ENCODE results near the gene MARCHF6. TPM values are rescaled to one million over a fixed set of nuclear protein-coding genes. Genes with fewer than 3 reads are reported as not detected.

The MARCHF6 gene
- total and polyA plus RNA-seq, 9 of the 15 experiments (the other 6 are each of a cell fraction or from before 2014, with no cell fraction given): 74.1 to 456 (median 116) TPM

GRCh38 chr5:10355071-10355889 is 1.8 kb downstream of the MARCHF6 start (continued):
- TF ChIP-seq, protein P1, sequence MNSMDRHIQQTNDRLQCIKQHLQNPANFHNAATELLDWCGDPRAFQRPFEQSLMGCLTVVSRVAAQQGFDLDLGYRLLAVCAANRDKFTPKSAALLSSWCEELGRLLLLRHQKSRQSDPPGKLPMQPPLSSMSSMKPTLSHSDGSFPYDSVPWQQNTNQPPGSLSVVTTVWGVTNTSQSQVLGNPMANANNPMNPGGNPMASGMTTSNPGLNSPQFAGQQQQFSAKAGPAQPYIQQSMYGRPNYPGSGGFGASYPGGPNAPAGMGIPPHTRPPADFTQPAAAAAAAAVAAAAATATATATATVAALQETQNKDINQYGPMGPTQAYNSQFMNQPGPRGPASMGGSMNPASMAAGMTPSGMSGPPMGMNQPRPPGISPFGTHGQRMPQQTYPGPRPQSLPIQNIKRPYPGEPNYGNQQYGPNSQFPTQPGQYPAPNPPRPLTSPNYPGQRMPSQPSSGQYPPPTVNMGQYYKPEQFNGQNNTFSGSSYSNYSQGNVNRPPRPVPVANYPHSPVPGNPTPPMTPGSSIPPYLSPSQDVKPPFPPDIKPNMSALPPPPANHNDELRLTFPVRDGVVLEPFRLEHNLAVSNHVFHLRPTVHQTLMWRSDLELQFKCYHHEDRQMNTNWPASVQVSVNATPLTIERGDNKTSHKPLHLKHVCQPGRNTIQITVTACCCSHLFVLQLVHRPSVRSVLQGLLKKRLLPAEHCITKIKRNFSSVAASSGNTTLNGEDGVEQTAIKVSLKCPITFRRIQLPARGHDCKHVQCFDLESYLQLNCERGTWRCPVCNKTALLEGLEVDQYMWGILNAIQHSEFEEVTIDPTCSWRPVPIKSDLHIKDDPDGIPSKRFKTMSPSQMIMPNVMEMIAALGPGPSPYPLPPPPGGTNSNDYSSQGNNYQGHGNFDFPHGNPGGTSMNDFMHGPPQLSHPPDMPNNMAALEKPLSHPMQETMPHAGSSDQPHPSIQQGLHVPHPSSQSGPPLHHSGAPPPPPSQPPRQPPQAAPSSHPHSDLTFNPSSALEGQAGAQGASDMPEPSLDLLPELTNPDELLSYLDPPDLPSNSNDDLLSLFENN (IDR thresholded peaks at IDR 0.05; ENCODE audit: low read depth in 2 of 2, low read length in 2 of 2): no peak
- no peak for TF ChIP-seq ZNF121 (CRISPR knock-in tag; conservative IDR thresholded peaks at IDR 0.05)
- TF ChIP-seq GABPB1 (CRISPR knock-in tag; IDR thresholded peaks at IDR 0.05): no peak
- TF ChIP-seq FOXO4 (CRISPR knock-in tag; IDR thresholded peaks at IDR 0.05): no peak
- no peak for TF ChIP-seq IRF1 (CRISPR knock-in tag; IDR thresholded peaks at IDR 0.05; ENCODE audit: borderline replicate concordance)
- TF ChIP-seq ZNF444 (CRISPR knock-in tag; IDR thresholded peaks at IDR 0.05): 0 out of 2 replicates have a peak, but pooled peaks have one; percentile 36
- no peak for TF ChIP-seq ZNF232 (CRISPR knock-in tag; IDR thresholded peaks at IDR 0.05)
- peak; percentile 61; the same call in 1 of the 2 replicates for TF ChIP-seq MBD1 (CRISPR knock-in tag; IDR thresholded peaks at IDR 0.05)
- 0 out of 2 replicates have a peak, but pooled peaks have one; percentile 30 for TF ChIP-seq OTX1 (CRISPR knock-in tag; IDR thresholded peaks at IDR 0.05)
- peak in 1 of 2 experiments; percentile 38; a peak in 1 of 4 replicates for TF ChIP-seq FOXA3 (CRISPR knock-in tag; conservative IDR thresholded peaks at IDR 0.05 in 1 of 2, IDR thresholded peaks at IDR 0.05 in 1 of 2)
